ENCODE measurements around the gene VDAC2.

VDAC2 gene, protein sequence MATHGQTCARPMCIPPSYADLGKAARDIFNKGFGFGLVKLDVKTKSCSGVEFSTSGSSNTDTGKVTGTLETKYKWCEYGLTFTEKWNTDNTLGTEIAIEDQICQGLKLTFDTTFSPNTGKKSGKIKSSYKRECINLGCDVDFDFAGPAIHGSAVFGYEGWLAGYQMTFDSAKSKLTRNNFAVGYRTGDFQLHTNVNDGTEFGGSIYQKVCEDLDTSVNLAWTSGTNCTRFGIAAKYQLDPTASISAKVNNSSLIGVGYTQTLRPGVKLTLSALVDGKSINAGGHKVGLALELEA

DNA sequence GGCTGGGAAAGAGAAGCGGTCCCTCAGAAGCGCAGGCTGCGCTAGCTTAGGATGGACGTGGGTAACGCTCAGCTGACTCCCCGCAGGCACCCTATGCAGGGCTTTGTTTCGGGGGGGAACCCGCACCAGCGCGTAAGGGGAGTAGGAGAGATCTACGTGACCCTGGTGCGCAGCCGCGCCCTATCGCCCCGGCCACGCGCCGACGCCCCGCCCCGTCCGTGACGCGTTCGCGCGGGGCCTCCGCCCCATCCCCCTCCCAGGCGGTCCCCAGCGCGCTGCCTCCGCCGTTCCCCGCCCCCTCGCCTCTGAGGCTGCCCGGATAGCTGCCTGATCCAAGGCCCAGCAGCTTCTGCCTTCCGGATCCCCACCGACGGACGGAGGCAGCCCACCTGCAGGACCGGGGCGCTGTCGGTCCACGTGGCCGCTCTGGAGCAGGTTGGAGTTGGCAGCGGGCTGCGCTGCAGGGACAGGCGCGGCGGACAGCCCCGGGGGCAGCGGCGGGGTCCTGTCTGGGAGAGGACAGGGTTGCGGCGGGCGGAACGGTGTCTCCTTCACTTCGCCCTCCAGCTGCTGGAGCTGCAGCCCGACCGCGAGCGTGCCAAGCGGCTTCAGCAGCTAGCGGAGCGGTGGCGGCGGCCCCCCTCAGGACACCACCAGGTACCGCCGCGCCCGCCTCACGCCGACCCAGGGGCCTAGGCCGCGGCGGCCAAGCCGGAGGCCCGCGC lies at the start of gene VDAC2:
VDAC2 (plus strand) TSS at position 515 of the 725 bp plus-strand sequence. CDS start 363 bp downstream, outside the sequence.
- TF ChIP-seq ZFP3 (CRISPR knock-in tag; IDR thresholded peaks at IDR 0.05) (peak; percentile 54; the same call in 1 of the 2 replicates), ARNTL (CRISPR knock-in tag; IDR thresholded peaks at IDR 0.05; ENCODE audit: borderline replicate concordance, low read depth) (no peak), ZNF565 (CRISPR knock-in tag; conservative IDR thresholded peaks at IDR 0.05; ENCODE audit: low read depth) (no peak), ISL1 (CRISPR knock-in tag; IDR thresholded peaks at IDR 0.05) (no peak), RARB (CRISPR knock-in tag; IDR thresholded peaks at IDR 0.05) (no peak), ZNF8 (CRISPR knock-in tag; IDR thresholded peaks at IDR 0.05) (no peak)
- TF ChIP-seq, protein P1, sequence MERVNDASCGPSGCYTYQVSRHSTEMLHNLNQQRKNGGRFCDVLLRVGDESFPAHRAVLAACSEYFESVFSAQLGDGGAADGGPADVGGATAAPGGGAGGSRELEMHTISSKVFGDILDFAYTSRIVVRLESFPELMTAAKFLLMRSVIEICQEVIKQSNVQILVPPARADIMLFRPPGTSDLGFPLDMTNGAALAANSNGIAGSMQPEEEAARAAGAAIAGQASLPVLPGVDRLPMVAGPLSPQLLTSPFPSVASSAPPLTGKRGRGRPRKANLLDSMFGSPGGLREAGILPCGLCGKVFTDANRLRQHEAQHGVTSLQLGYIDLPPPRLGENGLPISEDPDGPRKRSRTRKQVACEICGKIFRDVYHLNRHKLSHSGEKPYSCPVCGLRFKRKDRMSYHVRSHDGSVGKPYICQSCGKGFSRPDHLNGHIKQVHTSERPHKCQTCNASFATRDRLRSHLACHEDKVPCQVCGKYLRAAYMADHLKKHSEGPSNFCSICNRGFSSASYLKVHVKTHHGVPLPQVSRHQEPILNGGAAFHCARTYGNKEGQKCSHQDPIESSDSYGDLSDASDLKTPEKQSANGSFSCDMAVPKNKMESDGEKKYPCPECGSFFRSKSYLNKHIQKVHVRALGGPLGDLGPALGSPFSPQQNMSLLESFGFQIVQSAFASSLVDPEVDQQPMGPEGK (CRISPR knock-in tag; IDR thresholded peaks at IDR 0.05; ENCODE audit: borderline replicate concordance) = no peak

DNA sequence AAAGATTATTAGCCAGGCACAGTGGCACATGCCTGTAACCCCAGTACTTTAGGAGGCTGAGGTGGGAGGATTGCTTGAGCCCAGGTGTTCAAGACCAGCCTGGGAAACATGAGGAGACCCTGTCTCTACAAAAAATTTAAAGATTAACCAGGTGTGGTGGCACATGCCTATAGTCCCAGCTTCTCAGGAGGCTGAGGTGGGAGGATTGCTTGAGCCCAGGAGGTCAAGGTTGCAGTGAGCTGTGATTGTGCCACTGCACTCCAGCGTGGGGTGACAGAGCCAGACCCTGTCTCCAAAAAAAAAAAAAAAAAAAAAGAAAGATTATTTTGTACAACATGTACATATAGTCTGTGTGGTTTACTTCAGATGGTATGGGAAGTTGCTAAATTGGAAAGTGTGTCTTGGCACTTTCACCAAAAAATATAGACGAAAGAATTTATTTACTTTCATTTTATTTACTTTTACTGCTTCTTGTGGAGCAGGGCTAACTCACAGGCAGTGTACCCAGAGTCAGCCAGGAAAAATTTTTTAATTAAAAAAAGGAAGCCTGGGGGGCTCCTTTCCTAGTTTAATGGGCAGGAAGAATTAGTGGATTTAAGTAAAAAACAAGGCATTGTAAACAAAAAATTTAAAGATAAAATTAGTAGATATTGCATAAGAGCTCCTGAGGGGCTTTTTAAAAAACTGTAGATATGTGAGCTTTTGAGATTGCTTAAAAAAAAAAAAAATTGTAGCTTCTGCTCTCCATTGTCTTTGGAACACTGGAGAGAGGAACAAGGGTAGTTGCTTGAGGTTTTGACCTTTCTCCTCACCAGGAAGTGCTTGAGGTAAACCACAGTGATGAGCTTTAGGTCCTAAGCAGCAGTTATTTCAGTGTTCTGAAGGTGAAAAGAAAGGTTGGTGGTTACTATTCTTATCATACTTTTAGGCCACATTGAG lies 44.6 kb upstream of the VDAC2 start:
- TF ChIP-seq PPARA (CRISPR knock-in tag; IDR thresholded peaks at IDR 0.05; ENCODE audit: borderline replicate concordance) (no peak), ZFP3 (CRISPR knock-in tag; IDR thresholded peaks at IDR 0.05) (no peak), ESRRG (CRISPR knock-in tag; IDR thresholded peaks at IDR 0.05) (no peak), CSDC2 (CRISPR knock-in tag; IDR thresholded peaks at IDR 0.05) (no peak), BACH2 (CRISPR knock-in tag; IDR thresholded peaks at IDR 0.05; ENCODE audit: borderline replicate concordance) (no peak), ZC3H10 (CRISPR knock-in tag; IDR thresholded peaks at IDR 0.05) (no peak), ISL1 (CRISPR knock-in tag; IDR thresholded peaks at IDR 0.05) (no peak), OSR1 (CRISPR knock-in tag; IDR thresholded peaks at IDR 0.05) (no peak), GLIS3 (CRISPR knock-in tag; IDR thresholded peaks at IDR 0.05) (no peak), ZNF565 (CRISPR knock-in tag; conservative IDR thresholded peaks at IDR 0.05; ENCODE audit: low read depth) (no peak), ARNTL (CRISPR knock-in tag; IDR thresholded peaks at IDR 0.05; ENCODE audit: borderline replicate concordance, low read depth) (no peak), TOX (CRISPR knock-in tag; IDR thresholded peaks at IDR 0.05; ENCODE audit: borderline replicate concordance) (no peak), TCF4 (CRISPR knock-in tag; IDR thresholded peaks at IDR 0.05; ENCODE audit: borderline replicate concordance) (no peak), ZNF70 (CRISPR knock-in tag; IDR thresholded peaks at IDR 0.05) (no peak), ZFP30 (CRISPR knock-in tag; IDR thresholded peaks at IDR 0.05) (no peak)
- TF ChIP-seq, protein P2, sequence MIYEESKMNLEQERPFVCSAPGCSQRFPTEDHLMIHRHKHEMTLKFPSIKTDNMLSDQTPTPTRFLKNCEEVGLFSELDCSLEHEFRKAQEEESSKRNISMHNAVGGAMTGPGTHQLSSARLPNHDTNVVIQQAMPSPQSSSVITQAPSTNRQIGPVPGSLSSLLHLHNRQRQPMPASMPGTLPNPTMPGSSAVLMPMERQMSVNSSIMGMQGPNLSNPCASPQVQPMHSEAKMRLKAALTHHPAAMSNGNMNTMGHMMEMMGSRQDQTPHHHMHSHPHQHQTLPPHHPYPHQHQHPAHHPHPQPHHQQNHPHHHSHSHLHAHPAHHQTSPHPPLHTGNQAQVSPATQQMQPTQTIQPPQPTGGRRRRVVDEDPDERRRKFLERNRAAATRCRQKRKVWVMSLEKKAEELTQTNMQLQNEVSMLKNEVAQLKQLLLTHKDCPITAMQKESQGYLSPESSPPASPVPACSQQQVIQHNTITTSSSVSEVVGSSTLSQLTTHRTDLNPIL (CRISPR knock-in tag; IDR thresholded peaks at IDR 0.05; ENCODE audit: low read depth) = no peak
- TF ChIP-seq, protein P1 (CRISPR knock-in tag; IDR thresholded peaks at IDR 0.05; ENCODE audit: borderline replicate concordance) = no peak
- TF ChIP-seq, protein P3, sequence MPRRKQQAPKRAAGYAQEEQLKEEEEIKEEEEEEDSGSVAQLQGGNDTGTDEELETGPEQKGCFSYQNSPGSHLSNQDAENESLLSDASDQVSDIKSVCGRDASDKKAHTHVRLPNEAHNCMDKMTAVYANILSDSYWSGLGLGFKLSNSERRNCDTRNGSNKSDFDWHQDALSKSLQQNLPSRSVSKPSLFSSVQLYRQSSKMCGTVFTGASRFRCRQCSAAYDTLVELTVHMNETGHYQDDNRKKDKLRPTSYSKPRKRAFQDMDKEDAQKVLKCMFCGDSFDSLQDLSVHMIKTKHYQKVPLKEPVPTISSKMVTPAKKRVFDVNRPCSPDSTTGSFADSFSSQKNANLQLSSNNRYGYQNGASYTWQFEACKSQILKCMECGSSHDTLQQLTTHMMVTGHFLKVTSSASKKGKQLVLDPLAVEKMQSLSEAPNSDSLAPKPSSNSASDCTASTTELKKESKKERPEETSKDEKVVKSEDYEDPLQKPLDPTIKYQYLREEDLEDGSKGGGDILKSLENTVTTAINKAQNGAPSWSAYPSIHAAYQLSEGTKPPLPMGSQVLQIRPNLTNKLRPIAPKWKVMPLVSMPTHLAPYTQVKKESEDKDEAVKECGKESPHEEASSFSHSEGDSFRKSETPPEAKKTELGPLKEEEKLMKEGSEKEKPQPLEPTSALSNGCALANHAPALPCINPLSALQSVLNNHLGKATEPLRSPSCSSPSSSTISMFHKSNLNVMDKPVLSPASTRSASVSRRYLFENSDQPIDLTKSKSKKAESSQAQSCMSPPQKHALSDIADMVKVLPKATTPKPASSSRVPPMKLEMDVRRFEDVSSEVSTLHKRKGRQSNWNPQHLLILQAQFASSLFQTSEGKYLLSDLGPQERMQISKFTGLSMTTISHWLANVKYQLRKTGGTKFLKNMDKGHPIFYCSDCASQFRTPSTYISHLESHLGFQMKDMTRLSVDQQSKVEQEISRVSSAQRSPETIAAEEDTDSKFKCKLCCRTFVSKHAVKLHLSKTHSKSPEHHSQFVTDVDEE (CRISPR knock-in tag; IDR thresholded peaks at IDR 0.05) = no peak
- TF ChIP-seq, protein P4, sequence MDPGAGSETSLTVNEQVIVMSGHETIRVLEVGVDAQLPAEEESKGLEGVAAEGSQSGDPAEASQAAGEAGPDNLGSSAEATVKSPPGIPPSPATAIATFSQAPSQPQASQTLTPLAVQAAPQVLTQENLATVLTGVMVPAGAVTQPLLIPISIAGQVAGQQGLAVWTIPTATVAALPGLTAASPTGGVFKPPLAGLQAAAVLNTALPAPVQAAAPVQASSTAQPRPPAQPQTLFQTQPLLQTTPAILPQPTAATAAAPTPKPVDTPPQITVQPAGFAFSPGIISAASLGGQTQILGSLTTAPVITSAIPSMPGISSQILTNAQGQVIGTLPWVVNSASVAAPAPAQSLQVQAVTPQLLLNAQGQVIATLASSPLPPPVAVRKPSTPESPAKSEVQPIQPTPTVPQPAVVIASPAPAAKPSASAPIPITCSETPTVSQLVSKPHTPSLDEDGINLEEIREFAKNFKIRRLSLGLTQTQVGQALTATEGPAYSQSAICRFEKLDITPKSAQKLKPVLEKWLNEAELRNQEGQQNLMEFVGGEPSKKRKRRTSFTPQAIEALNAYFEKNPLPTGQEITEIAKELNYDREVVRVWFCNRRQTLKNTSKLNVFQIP (CRISPR knock-in tag; IDR thresholded peaks at IDR 0.05; ENCODE audit: borderline replicate concordance, low read depth) = no peak
- ATAC-seq = no peak

More for the DNA sequence above, at the start of gene VDAC2:
- peak; percentile 88 for ATAC-seq
